GM12873 (cell line): ENCODE data around the gene PIP5K1B.

Experiments
- CTCF ChIP-seq: IDR thresholded peaks from 2 replicates; pipeline ENCODE4 v1.5.1; 2012; ENCODE audit warnings: low read depth, mild to moderate bottlenecking, moderate library complexity, low read length, control low read depth; ENCODE audit not compliant: insufficient read depth; ENCODE audit errors: missing control alignments

The PIP5K1B gene

GRCh38 chr9:68832101-68832500 lies 127.1 kb downstream of the PIP5K1B start:
- no peak for TF ChIP-seq CTCF

GRCh38 chr9:68832861-68833518 lies 128.0 kb downstream of the PIP5K1B start:
- TF ChIP-seq CTCF = no peak

- no peak for TF ChIP-seq CTCF
Measured at GRCh38 chr9:68834931-68835520, 130.0 kb downstream of the PIP5K1B start.

GRCh38 chr9:68836788-68837187 lies 131.7 kb downstream of the PIP5K1B start:
- TF ChIP-seq CTCF = no peak

- no peak for TF ChIP-seq CTCF
Measured at GRCh38 chr9:68838245-68838644, 133.2 kb downstream of the PIP5K1B start.

GRCh38 chr9:68841276-68842052 lies 136.4 kb downstream of the PIP5K1B start:
- TF ChIP-seq CTCF = no peak

- TF ChIP-seq CTCF = no peak
Measured at GRCh38 chr9:68842568-68842967, 137.5 kb downstream of the PIP5K1B start.
